Amniotic stem cell (primary cell): ENCODE data around the gene IFT57.

Source experiments
- DNase-seq: peaks from one replicate; lab custom pipeline; 2025; lab: John Stamatoyannopoulos, UW

Gene IFT57

GRCh38 chr3:108219336-108219735, 2.9 kb downstream of the IFT57 start:
- no peak for DNase-seq

DNA sequence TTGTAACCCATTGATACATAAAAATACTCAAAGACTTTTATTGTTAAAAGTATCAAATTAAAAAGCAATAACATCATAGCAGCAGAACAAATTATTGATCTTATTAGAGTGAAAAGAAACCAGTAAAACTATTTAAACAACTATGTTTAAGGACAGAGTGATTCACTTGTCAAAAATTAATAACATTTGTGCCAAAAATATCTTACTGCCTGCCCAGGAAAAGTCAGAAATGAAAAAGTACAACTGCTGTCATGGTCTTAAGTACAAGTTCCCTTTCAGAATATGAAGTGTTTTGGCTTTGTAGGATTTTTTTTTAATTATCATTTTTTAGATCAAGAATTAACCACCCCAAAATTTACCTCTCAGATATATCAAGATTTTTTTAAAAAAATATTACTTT, 3.4 kb downstream of the IFT57 start:
- no peak for DNase-seq

GRCh38 chr3:108215871-108216270, 6.4 kb downstream of the IFT57 start:
- DNase-seq, result no peak

DNA sequence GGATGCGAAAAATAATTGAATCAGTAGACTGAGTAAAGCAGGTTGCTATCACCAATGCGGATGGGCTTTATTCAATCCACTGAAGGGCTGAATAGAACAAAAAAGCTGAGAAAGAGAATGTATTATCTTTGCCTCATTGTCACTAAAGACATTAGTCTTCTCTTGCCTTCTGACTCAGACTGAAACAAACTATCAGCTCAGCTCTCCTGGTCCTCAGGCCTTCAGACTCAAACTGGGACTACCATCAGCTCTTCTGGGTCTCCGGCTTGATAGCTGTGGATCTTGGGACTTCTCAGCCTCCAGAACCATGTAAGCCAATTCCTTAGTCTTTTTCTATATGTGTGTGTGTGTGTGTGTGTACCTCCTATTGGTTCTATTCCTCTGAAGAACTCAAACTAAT, 12.6 kb downstream of the IFT57 start:
- DNase-seq, result no peak

GRCh38 chr3:108208831-108209230, 13.4 kb downstream of the IFT57 start:
- DNase-seq, result no peak

- no peak for DNase-seq
Observed at GRCh38 chr3:108202834-108203233, 19.4 kb downstream of the IFT57 start.

DNA sequence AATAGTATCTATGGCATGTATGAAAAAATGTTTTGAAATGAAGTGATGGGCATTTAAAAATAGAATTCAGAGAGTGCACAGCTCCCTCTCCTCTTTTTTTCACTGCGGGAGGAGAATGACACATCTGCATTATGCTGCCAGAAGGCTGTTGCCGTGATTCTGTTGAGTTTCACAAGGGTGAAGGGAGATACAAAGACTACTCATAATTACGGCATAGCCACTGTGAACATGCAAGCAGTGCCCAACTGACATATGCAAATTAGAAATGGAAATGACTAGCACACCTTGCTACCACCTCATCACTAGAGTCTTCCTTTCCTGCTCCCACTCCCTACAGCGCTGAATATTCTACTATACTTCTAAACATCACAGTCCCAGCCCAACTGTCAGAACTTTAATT, 20.1 kb downstream of the IFT57 start:
- DNase-seq, result no peak

GRCh38 chr3:108201258-108201657, 21.0 kb downstream of the IFT57 start:
- DNase-seq, result no peak

GRCh38 chr3:108200578-108200977, 21.6 kb downstream of the IFT57 start:
- no peak for DNase-seq

GRCh38 chr3:108200024-108200423, 22.2 kb downstream of the IFT57 start:
- DNase-seq, result no peak

DNA sequence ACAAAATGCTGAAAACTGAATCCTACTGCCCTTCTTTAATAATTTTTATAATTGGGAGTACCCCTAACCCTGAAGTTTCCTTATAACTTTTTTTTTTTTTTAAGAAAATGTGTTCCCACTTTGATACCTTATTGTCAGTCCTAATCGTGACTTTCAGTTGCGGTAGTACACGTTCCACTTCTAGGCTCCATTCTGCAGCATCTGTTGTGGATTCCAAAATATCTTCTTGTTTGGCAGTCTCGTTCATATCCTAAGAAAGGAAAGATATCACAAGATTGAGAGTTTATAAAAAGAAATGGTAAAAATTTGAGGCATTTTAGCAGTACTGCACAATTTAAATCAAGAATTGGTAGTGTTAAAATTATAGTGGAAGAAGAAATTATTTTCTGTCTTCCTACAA, 30.8 kb downstream of the IFT57 start:
- DNase-seq, result no peak

DNA sequence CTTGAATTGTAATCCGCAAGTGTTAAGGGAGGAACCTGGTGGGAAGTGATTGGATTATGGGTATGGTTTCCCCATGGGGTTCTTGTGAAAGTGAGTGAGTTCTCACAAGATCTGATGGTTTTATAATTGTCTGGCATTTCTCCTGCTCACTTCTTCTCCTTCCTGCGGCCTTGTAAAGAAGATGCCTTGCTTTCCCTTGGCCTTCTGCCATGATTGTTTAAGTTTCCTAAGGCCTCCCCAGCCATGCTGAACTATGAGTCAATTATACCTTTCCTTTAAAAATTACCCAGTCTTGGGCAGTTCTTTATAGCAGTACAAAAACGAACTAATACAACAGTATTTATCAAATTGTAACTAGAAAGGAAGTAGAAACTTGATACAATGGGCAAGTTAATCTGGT, 31.9 kb downstream of the IFT57 start:
- no peak for DNase-seq

DNA sequence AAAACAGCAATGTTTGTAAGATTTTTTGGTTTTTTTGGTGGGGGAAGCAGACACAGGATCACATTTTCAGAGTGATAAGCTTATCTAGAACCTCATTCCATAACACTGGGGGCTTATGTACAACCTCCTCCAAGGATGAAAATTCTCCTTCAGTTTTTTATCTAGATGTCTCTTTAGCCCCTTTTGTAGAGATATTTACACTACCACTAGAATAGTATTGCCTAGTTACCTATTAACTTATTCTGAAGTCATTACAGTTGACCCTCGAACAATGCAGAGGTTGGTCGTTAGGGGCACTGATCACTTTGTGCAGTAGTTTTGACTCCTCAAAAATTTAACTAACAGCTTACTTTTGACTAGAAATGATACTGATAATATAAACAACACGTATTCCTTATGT, 32.8 kb downstream of the IFT57 start:
- no peak for DNase-seq

GRCh38 chr3:108185536-108185935, 36.7 kb downstream of the IFT57 start:
- no peak for DNase-seq

DNA sequence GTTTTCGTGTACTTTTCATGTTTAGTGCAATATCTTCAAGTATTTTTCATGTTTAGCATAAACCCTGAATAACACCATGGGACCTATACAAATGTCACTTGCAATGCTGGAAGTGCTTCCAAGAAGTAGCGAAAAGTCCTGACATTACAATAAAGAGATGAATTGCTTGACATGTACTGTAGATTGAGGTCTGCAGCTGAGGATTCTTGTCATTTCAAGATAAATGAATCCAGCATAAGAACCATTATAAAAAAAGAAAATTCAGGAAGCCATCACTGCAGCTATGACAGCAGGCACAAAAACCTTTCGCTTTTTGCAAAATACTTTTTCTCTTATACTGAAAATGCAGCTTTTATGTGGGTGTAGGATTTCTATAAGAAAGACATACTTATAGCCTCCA, 37.4 kb downstream of the IFT57 start:
- no peak for DNase-seq

GRCh38 chr3:108183971-108184370, 38.3 kb downstream of the IFT57 start:
- DNase-seq, result no peak

- DNase-seq, result no peak
Observed at GRCh38 chr3:108183181-108183580, 39.0 kb downstream of the IFT57 start.

GRCh38 chr3:108182339-108182738, 39.9 kb downstream of the IFT57 start:
- DNase-seq, result no peak

GRCh38 chr3:108181172-108181571, 41.1 kb downstream of the IFT57 start:
- DNase-seq, result no peak

DNA sequence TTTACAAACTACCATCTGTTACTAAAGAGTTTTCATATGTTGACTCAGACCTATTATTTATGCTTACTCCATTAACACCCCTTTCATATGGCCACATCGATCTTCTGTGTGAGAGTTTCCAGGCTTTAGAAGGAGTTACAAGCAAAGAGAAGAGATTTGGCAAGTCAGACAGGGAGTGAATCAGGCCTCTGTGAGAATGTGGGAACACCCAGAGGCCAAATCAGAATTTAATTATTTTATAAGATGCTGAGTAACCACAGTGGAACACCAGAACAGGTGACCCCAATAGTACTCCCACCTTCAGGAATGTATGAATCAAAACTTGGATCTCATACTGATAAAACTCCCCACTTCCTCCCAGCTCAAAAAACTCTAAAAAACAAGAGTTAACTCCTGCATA, 42.0 kb downstream of the IFT57 start:
- no peak for DNase-seq

DNA sequence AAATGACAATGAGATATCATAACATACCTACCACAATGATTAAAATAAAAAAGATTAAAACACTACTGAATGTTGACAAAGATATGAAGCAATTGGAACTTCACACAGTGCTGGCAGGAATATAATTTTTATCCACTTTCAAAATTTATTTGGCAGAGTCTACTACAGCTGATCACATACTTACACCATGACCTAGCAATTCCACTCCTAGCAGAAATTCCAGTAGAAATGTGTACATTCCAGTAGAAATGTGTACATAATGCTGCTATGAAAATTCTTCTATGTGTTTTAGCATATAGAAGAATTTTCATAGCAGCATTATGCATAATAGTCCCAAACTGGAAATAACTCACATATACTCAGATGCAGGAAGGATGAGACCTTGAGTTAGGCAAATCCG, 43.5 kb downstream of the IFT57 start:
- no peak for DNase-seq

- DNase-seq, result no peak
Observed at GRCh38 chr3:108177536-108177935, 44.7 kb downstream of the IFT57 start.

DNA sequence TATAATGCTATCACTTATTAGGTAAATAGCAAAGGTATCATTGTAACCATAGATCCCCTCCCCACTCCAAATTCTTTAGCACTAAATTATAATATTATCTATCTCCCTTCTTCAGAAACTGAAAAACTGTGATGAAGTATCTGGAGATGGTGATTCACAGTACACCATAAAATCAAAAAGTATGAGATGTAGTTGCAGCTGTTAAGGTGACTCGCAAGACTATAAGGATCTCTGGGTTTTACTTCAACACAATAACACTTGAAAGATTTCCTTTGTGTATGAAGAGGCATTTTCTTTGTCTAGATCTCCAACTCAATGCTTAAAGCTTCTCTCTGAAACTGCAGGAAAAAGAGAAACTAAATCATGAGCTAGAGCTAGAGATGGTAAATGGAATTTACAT, 46.9 kb downstream of the IFT57 start:
- no peak for DNase-seq

DNA sequence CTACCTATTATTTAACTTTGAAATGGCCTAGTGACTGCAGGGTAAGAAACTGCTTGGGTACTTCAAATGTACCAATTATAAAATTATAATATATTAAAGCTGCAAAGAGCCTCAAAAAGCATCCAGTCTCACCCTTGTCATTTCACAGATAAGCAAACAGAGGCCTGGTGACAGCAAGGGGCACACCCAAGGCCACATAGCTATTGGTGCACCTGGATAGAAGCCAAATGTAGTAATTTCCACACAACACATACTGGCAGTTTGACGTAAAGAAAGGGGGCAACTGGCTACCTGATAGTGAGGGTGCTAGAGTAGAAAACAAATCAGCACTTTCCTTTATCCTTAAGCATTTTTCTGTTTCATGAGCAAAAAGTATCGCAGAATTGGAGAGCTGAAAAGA, 51.1 kb downstream of the IFT57 start:
- DNase-seq, result no peak

DNA sequence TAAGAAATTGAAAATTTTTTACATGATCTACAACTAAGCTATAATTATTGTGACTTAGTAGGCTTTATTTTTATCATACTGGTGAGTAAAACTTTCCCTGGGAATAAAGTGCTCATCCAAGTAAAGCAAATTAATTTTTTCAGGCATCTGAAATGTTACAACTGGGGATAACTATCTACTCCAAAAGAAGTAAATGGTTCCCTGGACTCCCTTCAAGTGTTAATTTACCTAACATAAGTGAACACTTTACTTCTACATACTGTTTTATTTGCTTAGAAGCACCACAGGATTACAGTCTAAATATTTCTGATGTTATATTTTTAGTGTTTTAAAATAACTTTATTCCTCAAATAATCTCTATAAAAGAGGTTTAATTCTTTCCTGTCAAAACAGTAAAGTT, 57.8 kb downstream of the IFT57 start:
- DNase-seq, result no peak
